Measurements from ENCODE around the gene NOS2.
"Not testable (repeated sequence)": the region's sequence is repeated elsewhere in the genome, so short reads cannot be mapped to it uniquely, and the experiment has no call there.

GRCh38 chr17:27752831-27753619 lies 47.3 kb downstream of the NOS2 start:
- TF ChIP-seq CTCF, POLR2A, EP300 (IDR thresholded peaks at IDR 0.05): not testable (repeated sequence)
